Measurements from ENCODE around the gene C2orf42.
"Not testable (repeated sequence)": the region's sequence is repeated elsewhere in the genome, so short reads cannot be mapped to it uniquely, and the experiment has no call there.

Gene C2orf42

DNA sequence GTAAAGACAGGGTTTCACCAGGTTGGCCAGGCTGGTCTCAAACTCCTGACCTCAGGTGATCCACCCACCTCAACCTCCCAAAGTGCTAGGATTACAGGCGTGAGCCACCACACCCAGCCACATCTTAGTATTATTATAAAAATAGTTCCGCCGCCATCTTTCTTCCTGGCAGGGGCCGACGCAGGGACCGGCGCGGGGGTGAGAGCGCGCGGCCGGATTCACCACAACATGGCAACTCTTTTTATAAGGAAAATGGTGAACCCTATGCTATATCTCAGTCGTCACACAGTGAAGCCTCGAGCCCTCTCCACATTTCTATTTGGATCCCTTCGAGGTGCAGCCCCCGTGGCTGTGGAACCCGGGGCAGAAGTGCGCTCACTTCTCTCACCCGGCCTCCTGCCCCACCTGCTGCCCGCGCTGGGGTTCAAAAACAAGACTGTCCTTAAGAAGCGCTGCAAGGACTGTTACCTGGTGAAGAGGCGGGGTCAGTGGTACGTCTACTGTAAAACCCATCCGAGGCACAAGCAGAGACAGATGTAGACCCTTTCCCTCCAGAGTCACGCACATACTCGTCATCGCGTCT is 88.4 kb downstream of the C2orf42 start:
- DNase-seq, result not testable (repeated sequence)

DNA sequence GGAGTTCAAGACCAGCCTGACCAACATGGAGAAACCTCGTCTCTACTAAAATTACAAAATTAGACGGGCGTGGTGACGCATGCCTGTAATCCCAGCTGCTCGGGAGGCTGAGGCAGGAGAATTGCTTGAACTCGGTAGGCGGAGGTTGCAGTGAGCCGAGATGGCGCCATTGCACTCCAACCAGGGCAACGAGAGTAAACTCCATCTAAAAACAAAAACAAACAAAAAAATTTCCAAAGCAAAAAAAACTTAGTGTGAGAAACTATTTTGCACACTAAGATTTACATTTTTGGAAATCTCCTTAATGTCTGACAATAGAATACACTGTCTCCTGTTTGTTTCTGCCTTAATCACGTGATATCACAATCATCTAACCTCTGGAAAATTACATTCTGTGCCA is 89.1 kb downstream of the C2orf42 start:
- DNase-seq, result not testable (repeated sequence)

DNA sequence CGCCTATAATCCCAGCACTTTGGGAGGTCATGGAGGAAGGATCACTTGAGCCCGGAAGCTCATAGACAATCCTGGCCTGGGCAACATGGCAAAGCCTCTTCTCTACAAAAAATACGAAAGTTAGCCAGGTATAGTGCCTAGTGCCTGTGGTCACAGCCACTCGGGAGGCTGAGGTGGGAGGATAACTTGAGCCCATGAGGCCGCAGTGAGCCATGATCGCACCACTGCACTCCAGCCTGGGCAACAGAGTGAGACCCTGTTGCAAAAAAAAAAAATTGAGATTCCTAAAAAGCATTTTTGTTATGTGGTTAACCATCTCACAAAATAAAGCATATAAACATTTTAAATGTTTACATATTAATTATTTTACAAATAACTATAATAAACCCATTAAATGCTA is 89.6 kb downstream of the C2orf42 start:
- DNase-seq, result no peak

Data from NCI-H510A treated with DMSO at 0.1 percent for 48 hours (cell line).